A549 treated with CORT108297 at 1 μM for 4 hours (cell line): ENCODE data around the gene OR3A2. TPM values are rescaled to one million over a fixed set of nuclear protein-coding genes. Genes with fewer than 3 reads are reported as not detected.

Source experiments
- total RNA-seq: library from RNA; stranded (reverse); fragments of 200-300 nt; extraction: Qiagen RNA extraction; gene quantifications from 5 replicates; pipeline ENCODE4 v1.2.3, GENCODE V29; 2022

The OR3A2 gene
- not detected in 5 replicates for total RNA-seq

GRCh38 chr17:3385869-3386816, at the start of gene OR3A2:
OR3A2 (minus strand) TSS chr17:3386308.

GRCh38 chr17:3433741-3434140, 47.6 kb upstream of the OR3A2 start, which contains the start of gene OR1E2:
OR1E2 (minus strand) TSS chr17:3433841; CDS start chr17:3433841, 0 bp downstream.

GRCh38 chr17:3411070-3411469, 25.0 kb upstream of the OR3A2 start, which contains the start of gene OR3A3:
OR3A3 (plus strand) TSS chr17:3411370.

GRCh38 chr17:3398310-3398709, 12.2 kb upstream of the OR3A2 start, which contains the start of gene OR1E1:
OR1E1 (minus strand) TSS chr17:3398410; CDS start chr17:3398410, 0 bp downstream.

GRCh38 chr17:3298260-3298659, 87.8 kb downstream of the OR3A2 start, which contains the start of gene OR3A1:
OR3A1 (minus strand) TSS chr17:3298360; CDS start chr17:3292582, 5,778 bp downstream.

Other genes starting within 250 kb of the OR3A2 start
- not detected in 5 replicates for gene OR1A2, start 188.8 kb downstream of the OR3A2 start, total RNA-seq
- not detected in 5 replicates for gene OR1A1, start 178.6 kb downstream of the OR3A2 start, total RNA-seq
- gene OR3A1, start 87.9 kb downstream of the OR3A2 start, total RNA-seq: not detected in 5 replicates
- gene OR1E1, start 12.1 kb upstream of the OR3A2 start, total RNA-seq: not detected in 5 replicates
- gene OR3A3, start 25.1 kb upstream of the OR3A2 start, total RNA-seq: not detected in 5 replicates
- gene OR1E2, start 47.5 kb upstream of the OR3A2 start, total RNA-seq: not detected in 5 replicates
- not detected in 5 replicates for gene SPATA22, start 85.5 kb upstream of the OR3A2 start, total RNA-seq
- not detected in 5 replicates for gene ASPA, start 89.7 kb upstream of the OR3A2 start, total RNA-seq
- gene TRPV3, start 171.5 kb upstream of the OR3A2 start, total RNA-seq: 0.24 to 0.46 TPM (median 0.37 TPM) in 5 replicates
- 3.3 to 4.8 TPM (median 4.6 TPM) in 5 replicates for gene TRPV1, start 223.1 kb upstream of the OR3A2 start, total RNA-seq
- 12.3 to 17.5 TPM (median 16.2 TPM) in 5 replicates for gene SHPK, start 249.9 kb upstream of the OR3A2 start, total RNA-seq